HepG2 (cell line): ENCODE measurements around the gene TP53TG5. TPM values are rescaled to one million over a fixed set of nuclear protein-coding genes. Genes with fewer than 3 reads are reported as not detected.

ENCODE experiments used
- CHCHD3 ChIP-seq: sonication (generic); formaldehyde crosslinking; IDR thresholded peaks from 2 replicates; pipeline ENCODE4 v1.8.0; 2022; ENCODE audit warnings: mild to moderate bottlenecking, missing genetic modification reagents, moderate library complexity
- FOSL2 ChIP-seq: sonication (generic); formaldehyde crosslinking; IDR thresholded peaks from 2 replicates; pipeline ENCODE4 v1.4.0; 2020; ENCODE audit warnings: missing genetic modification reagents
- FOXA3 ChIP-seq: IDR thresholded peaks from 2 replicates; pipeline ENCODE4 v1.6.1; 2016; ENCODE audit warnings: missing genetic modification reagents, missing compliant biosample characterization
- FUBP1 ChIP-seq: sonication (generic); formaldehyde crosslinking; IDR thresholded peaks from 2 replicates; pipeline ENCODE4 v1.5.1; 2020; ENCODE audit warnings: missing genetic modification reagents, mild to moderate bottlenecking, borderline replicate concordance
- HNF4A ChIP-seq: sonication (generic); formaldehyde crosslinking; IDR thresholded peaks from 2 replicates; pipeline ENCODE4 v1.4.0; 2020; ENCODE audit warnings: missing genetic modification reagents
- KAT8 ChIP-seq: IDR thresholded peaks from 2 replicates; pipeline ENCODE4 v1.6.1; 2016; ENCODE audit warnings: missing genetic modification reagents, missing compliant biosample characterization
- KLF9 ChIP-seq: IDR thresholded peaks from 2 replicates; pipeline ENCODE4 v1.6.1; 2016; ENCODE audit warnings: low read depth
- MED8 ChIP-seq: sonication (generic); formaldehyde crosslinking; IDR thresholded peaks from 2 replicates; pipeline ENCODE4 v1.8.1; 2023; ENCODE audit warnings: mild to moderate bottlenecking, missing genetic modification reagents; ENCODE audit not compliant: insufficient replicate concordance
- MYC ChIP-seq: sonication (generic); formaldehyde crosslinking; IDR thresholded peaks from 2 replicates; pipeline ENCODE4 v1.9.0; 2021; ENCODE audit warnings: missing genetic modification reagents, borderline replicate concordance
- PPARG ChIP-seq: conservative IDR thresholded peaks from 2 replicates; pipeline ENCODE4 v1.6.1; 2016; ENCODE audit warnings: missing biosample characterization, missing genetic modification reagents
- RARG ChIP-seq: sonication (generic); formaldehyde crosslinking; IDR thresholded peaks from 2 replicates; pipeline ENCODE4 v1.4.0; 2020; ENCODE audit warnings: low read depth, mild to moderate bottlenecking, missing genetic modification reagents
- RXRB ChIP-seq: IDR thresholded peaks from 2 replicates; pipeline ENCODE4 v1.6.1; 2016; ENCODE audit warnings: borderline replicate concordance, missing genetic modification reagents, missing compliant biosample characterization
- SUZ12 ChIP-seq: fragments of 150-350 bp; IDR thresholded peaks from 2 replicates; pipeline ENCODE4 v1.6.1; 2014; ENCODE audit warnings: low read depth, low read length
- USF2 ChIP-seq, 2 experiments: sonication (generic) in 1 of 2; formaldehyde crosslinking in 1 of 2; IDR thresholded peaks; 2 replicates each; pipeline versions ENCODE4 v1.5.1 to v1.6.1; 2011 to 2020; ENCODE audit warnings: borderline replicate concordance in 1 of 2, low read depth in 1 of 2, low read length in 1 of 2, mild to moderate bottlenecking in 1 of 2, missing genetic modification reagents in 1 of 2, moderate library complexity in 1 of 2
- WIZ ChIP-seq: sonication (generic); formaldehyde crosslinking; IDR thresholded peaks from 2 replicates; pipeline ENCODE4 v1.5.1; 2020; ENCODE audit warnings: mild to moderate bottlenecking, missing genetic modification reagents
- ZBTB4 ChIP-seq: sonication (generic); formaldehyde crosslinking; IDR thresholded peaks from 2 replicates; pipeline ENCODE4 v1.4.0; 2020; ENCODE audit warnings: missing genetic modification reagents, mild to moderate bottlenecking, borderline replicate concordance
- ZNF430 ChIP-seq: sonication (generic); formaldehyde crosslinking; IDR thresholded peaks from 2 replicates; pipeline ENCODE4 v1.9.0; 2021; ENCODE audit warnings: mild to moderate bottlenecking, missing genetic modification reagents
- ZNF572 ChIP-seq: sonication (generic); formaldehyde crosslinking; IDR thresholded peaks from 2 replicates; pipeline ENCODE4 v1.5.1; 2020; ENCODE audit warnings: mild to moderate bottlenecking, missing genetic modification reagents
- ZNF672 ChIP-seq: sonication (generic); formaldehyde crosslinking; IDR thresholded peaks from 2 replicates; pipeline ENCODE4 v1.8.1; 2022; ENCODE audit warnings: missing genetic modification reagents
- ZNF720 ChIP-seq: sonication (generic); formaldehyde crosslinking; IDR thresholded peaks from 2 replicates; pipeline ENCODE4 v1.4.0; 2020; ENCODE audit warnings: missing genetic modification reagents
- polyA plus RNA-seq, 8 experiments: library from polyadenylated mRNA; depleted of rRNA in 3 of 8; stranded (reverse) in 7 of 8; unstranded in 1 of 8; fragments of >200 nt; fragmentation: Illumina TruSeq in 4 of 8; extraction: Trizol in 4 of 8; gene quantifications; 2 replicates each; pipeline versions ENCODE4 v1.2.1 to v1.2.3, GENCODE V29; 2011 to 2016; ENCODE audit warnings: low read depth in 4 of 8, missing spikeins in 1 of 8, mixed read lengths in 1 of 8; ENCODE audit not compliant: insufficient read depth in 1 of 8
- total RNA-seq, 5 experiments: library from RNA; depleted of rRNA; stranded (reverse); fragments of >200 nt; fragmentation: Illumina TruSeq; extraction: Trizol; gene quantifications; 2 replicates each; pipeline ENCODE4 v1.2.3, GENCODE V29; 2016; ENCODE audit warnings: low read depth in 1 of 5

The TP53TG5 gene
- total and polyA plus RNA-seq, 2 of the 13 experiments (the other 11 are each of a cell fraction or from before 2014, with no cell fraction given): 0.11 TPM; not detected in 1

GRCh38 chr20:45362804-45363610 lies 15.1 kb downstream of the TP53TG5 start, which contains the start of gene SYS1 (continued):
- TF ChIP-seq ZBTB4 (CRISPR knock-in tag) (peak; percentile 90), PPARG (CRISPR knock-in tag) (peak; percentile 64), WIZ (CRISPR knock-in tag) (no peak; the same call in 1 of the 2 replicates), SUZ12 (peak; percentile 2; the same call in 1 of the 2 replicates), HNF4A (CRISPR knock-in tag) (peak; percentile 22; the same call in 1 of the 2 replicates), KAT8 (CRISPR knock-in tag) (peak; percentile 99), RXRB (CRISPR knock-in tag) (peak; percentile 86), USF2 (IDR thresholded peaks at IDR 0.05; ENCODE audit: low read depth, low read length) (peak; percentile 11; the same call in 1 of the 2 replicates), USF2 (CRISPR knock-in tag; IDR thresholded peaks at IDR 0.05; ENCODE audit: borderline replicate concordance) (peak; percentile 64; the same call in 1 of the 2 replicates), FOXA3 (CRISPR knock-in tag) (peak; percentile 77), CHCHD3 (peak; percentile 65; the same call in 1 of the 2 replicates), MYC (CRISPR knock-in tag) (peak; percentile 78), ZNF720 (CRISPR knock-in tag) (0 out of 2 replicates have a peak, but pooled peaks have one; percentile 28), MED8 (CRISPR knock-in tag) (peak; percentile 45), ZNF572 (peak; percentile 100), FOSL2 (CRISPR knock-in tag) (peak; percentile 73), ZNF430 (peak; percentile 86), FUBP1 (CRISPR knock-in tag) (no peak; the same call in 1 of the 2 replicates), ZNF672 (no peak), KLF9 (CRISPR knock-in tag) (peak; percentile 97), RARG (CRISPR knock-in tag) (peak; percentile 94; the same call in 1 of the 2 replicates)
